ENCODE results near the gene ENKUR.

GRCh38 chr10:24991298-24991697 is 24.7 kb downstream of the ENKUR start:
- TF ChIP-seq CTCF (IDR thresholded peaks at IDR 0.05; ENCODE audit: low read depth, low read length) (no peak), EZH2phosphoT487 (IDR thresholded peaks at IDR 0.05; ENCODE audit: low read depth) (no peak)
